Dendritic cell treated with granulocyte-macrophage colony-stimulating factor and Interleukin-4, amounts not matched to agents 40 ng/mL and 50 ng/mL, for 4 days (primary cell): ENCODE results near the gene ASAP2.

Source experiments
- H3K27ac Mint-ChIP-seq: one replicate; pipeline ENCODE4 v1.8.0; 2022; ENCODE audit warnings: mild to moderate bottlenecking, mixed read lengths
- H3K27me3 Mint-ChIP-seq: one replicate; pipeline ENCODE4 v1.8.0; 2022; ENCODE audit warnings: mild to moderate bottlenecking, mixed read lengths
- H3K36me3 Mint-ChIP-seq: one replicate; pipeline ENCODE4 v1.8.0; 2022; ENCODE audit warnings: low read depth, mixed read lengths
- H3K4me1 Mint-ChIP-seq: one replicate; pipeline ENCODE4 v1.8.0; 2022; ENCODE audit warnings: low read depth, mixed read lengths
- H3K4me3 Mint-ChIP-seq: one replicate; pipeline ENCODE4 v1.8.0; 2022; ENCODE audit warnings: mild to moderate bottlenecking, moderate library complexity, mixed read lengths
- H3K9me3 Mint-ChIP-seq: one replicate; pipeline ENCODE4 v1.8.0; 2022; ENCODE audit warnings: mixed read lengths
- intact Hi-C: fragments of 100-400 bp; cut with micrococcal nuclease; formaldehyde crosslinking; loops from one replicate; pipeline ENCODE4 v1.15.0; 2022

Gene ASAP2

GRCh38 chr2:9226458-9227380 lies 20.1 kb downstream of the ASAP2 start:
- no peak overlapping the region for H3K27ac Mint-ChIP-seq
- H3K27me3 Mint-ChIP-seq = peaks cover 72% of the 10 kb centered on the region
- intact Hi-C loops = no loop called here
- no peak overlapping the region for H3K4me3 Mint-ChIP-seq
- peaks cover 49% of the 10 kb centered on the region for H3K4me1 Mint-ChIP-seq
- no peaks in the 10 kb centered on the region for H3K9me3 Mint-ChIP-seq
- no peaks in the 10 kb centered on the region for H3K36me3 Mint-ChIP-seq

DNA sequence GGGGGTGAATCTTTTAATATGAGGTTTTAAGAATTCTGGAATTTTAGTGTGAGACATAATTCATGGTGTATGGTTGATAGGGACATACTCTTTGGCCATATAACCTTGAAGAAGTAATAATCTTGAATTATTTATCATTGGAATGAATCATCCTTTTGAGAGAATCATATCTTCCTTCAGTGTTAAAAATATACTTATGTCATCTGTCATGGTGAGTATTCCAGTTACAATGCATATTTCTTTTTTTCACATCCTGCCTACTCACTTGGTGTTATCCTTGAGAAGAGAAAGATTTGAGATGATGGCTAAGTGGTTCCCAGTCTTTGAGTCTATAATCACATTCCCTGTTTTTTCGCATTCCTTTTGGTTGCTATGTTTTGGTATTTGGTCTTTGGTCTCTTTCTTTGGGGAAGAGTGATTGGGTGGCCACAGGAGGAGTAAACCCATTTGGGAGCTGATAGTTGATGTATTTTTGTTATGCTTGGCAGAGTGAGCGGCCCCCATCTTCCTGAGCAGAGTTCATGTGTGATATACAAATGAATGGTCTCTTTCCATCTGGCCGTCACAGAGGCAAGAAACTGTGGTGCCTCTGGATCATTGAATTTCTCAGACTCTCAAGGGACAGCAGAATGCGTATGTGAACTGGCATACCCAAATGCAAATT lies 21.6 kb downstream of the ASAP2 start:
- no peaks in the 10 kb centered on the region for H3K36me3 Mint-ChIP-seq
- intact Hi-C loops = no loop called here
- H3K4me3 Mint-ChIP-seq = no peak overlapping the region
- H3K27me3 Mint-ChIP-seq = peaks cover 81% of the 10 kb centered on the region
- H3K4me1 Mint-ChIP-seq = peaks cover 62% of the 10 kb centered on the region
- H3K27ac Mint-ChIP-seq = no peak overlapping the region
- H3K9me3 Mint-ChIP-seq = no peaks in the 10 kb centered on the region

DNA sequence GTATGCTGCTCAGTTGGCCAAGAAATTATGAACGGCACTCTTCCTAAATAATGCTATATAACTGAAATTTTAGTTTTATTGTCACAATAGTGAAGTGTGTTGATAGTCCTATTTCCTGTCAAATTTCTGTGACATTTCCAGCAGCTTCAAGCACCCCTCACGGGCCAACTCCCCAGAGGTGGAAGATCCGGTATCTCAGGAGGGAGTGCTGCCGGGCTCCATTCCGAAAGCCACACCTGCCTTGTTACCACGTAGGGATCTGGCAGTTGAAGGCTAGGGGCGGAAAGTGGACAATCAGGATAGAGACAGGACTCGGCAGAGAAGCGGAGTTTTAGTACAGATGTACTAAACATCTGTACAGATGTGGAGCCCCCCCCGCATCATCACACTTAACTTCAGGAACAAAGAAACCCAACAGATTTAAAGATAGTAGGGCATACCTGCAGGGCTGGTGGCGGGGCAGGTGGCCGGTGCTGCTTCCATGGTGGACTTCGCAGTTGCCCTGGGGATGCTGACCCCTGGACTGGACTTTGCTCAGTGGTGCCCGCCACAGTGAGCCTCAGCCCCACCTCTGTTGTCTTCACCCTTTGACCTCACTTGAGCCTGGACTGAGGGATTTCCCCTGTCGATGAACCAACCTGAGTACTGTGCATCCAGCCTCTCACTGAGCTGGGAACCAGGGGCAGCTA lies 22.3 kb downstream of the ASAP2 start:
- peaks cover 82% of the 10 kb centered on the region for H3K27me3 Mint-ChIP-seq
- peaks cover 66% of the 10 kb centered on the region for H3K4me1 Mint-ChIP-seq

GRCh38 chr2:9229470-9229820 lies 22.8 kb downstream of the ASAP2 start:
- peaks cover 72% of the 10 kb centered on the region for H3K4me1 Mint-ChIP-seq
- peaks cover 82% of the 10 kb centered on the region for H3K27me3 Mint-ChIP-seq
- H3K36me3 Mint-ChIP-seq = no peaks in the 10 kb centered on the region
- H3K9me3 Mint-ChIP-seq = no peaks in the 10 kb centered on the region
- intact Hi-C loops = no loop called here
- no peak overlapping the region for H3K27ac Mint-ChIP-seq
- H3K4me3 Mint-ChIP-seq = no peak overlapping the region

More for the DNA sequence above, 22.3 kb downstream of the ASAP2 start:
- H3K9me3 Mint-ChIP-seq = no peaks in the 10 kb centered on the region
- intact Hi-C loops = no loop called here
- H3K4me3 Mint-ChIP-seq = no peak overlapping the region
- H3K36me3 Mint-ChIP-seq = no peaks in the 10 kb centered on the region
- no peak overlapping the region for H3K27ac Mint-ChIP-seq

- H3K4me1 Mint-ChIP-seq = peaks cover 79% of the 10 kb centered on the region
- no peak overlapping the region for H3K4me3 Mint-ChIP-seq
Observed at GRCh38 chr2:9230051-9230802, 23.6 kb downstream of the ASAP2 start.

GRCh38 chr2:9230881-9231280 lies 24.3 kb downstream of the ASAP2 start:
- peaks cover 80% of the 10 kb centered on the region for H3K4me1 Mint-ChIP-seq
- H3K36me3 Mint-ChIP-seq = no peaks in the 10 kb centered on the region
- H3K4me3 Mint-ChIP-seq = no peak overlapping the region
- peak overlapping the region; percentile 64 for H3K27ac Mint-ChIP-seq
- no peaks in the 10 kb centered on the region for H3K9me3 Mint-ChIP-seq
- intact Hi-C loops = no loop called here
- H3K27me3 Mint-ChIP-seq = peaks cover 80% of the 10 kb centered on the region

More at GRCh38 chr2:9230051-9230802, 23.6 kb downstream of the ASAP2 start:
- no peaks in the 10 kb centered on the region for H3K36me3 Mint-ChIP-seq
- H3K9me3 Mint-ChIP-seq = no peaks in the 10 kb centered on the region
- no peak overlapping the region for H3K27ac Mint-ChIP-seq
- H3K27me3 Mint-ChIP-seq = peaks cover 80% of the 10 kb centered on the region
- intact Hi-C loops = no loop called here

DNA sequence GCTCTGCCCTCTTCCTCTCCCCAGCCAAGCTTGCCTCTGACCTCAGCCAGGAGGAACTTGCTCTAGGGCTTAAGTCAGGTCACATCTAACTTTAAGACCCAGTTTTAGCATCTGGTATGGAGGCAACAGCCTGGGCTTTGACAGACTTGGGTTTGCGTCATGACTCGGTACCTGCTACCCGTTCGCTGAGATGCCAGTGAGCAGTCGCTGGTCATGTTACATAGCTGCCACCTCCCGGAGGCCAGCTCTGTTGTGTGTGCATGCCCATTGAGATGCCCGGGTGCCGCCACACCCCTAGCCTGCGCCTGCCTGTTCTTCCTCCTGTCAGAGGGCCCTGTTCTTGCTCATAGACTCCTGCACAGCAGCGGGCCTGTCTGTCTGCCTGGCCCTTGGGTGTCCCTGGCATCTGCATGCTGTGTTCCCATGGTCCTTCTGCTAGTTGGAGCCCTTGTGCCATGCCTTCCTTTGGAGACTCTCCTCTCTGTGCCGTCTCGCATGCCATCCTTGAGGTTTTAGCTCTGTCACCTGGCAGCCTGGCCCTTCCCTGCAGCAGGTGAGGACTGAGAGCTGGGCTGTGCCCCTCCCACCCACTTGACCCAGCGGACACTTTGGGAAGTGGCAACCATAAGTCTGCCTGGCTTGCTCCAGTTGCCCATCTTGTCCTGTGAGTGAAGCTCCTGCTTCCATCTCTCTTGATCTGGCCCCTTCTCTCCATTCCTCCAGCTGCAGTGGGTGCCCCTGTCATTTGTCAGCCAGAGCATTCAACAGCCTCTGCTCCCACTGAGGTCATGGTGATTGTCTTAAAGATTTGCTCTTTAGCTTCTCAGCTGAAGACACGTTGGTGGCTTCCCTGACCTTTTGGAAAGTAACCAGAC lies 24.9 kb downstream of the ASAP2 start:
- Mint-ChIP-seq H3K4me3 (peak overlapping the region; percentile 28), H3K4me1 (peaks cover 76% of the 10 kb centered on the region)

GRCh38 chr2:9232166-9232479 lies 25.5 kb downstream of the ASAP2 start:
- peak overlapping the region; percentile 47 for H3K4me3 Mint-ChIP-seq
- peaks cover 75% of the 10 kb centered on the region for H3K27me3 Mint-ChIP-seq
- no peaks in the 10 kb centered on the region for H3K36me3 Mint-ChIP-seq
- H3K27ac Mint-ChIP-seq = peak overlapping the region; percentile 64
- H3K4me1 Mint-ChIP-seq = peaks cover 70% of the 10 kb centered on the region
- intact Hi-C loops = no loop called here
- no peaks in the 10 kb centered on the region for H3K9me3 Mint-ChIP-seq

More for the DNA sequence above, 24.9 kb downstream of the ASAP2 start:
- intact Hi-C loops = no loop called here
- H3K9me3 Mint-ChIP-seq = no peaks in the 10 kb centered on the region
- no peaks in the 10 kb centered on the region for H3K36me3 Mint-ChIP-seq
- H3K27me3 Mint-ChIP-seq = peaks cover 77% of the 10 kb centered on the region
- peak overlapping the region; percentile 64 for H3K27ac Mint-ChIP-seq

GRCh38 chr2:9232886-9233285 lies 26.3 kb downstream of the ASAP2 start:
- H3K36me3 Mint-ChIP-seq = no peaks in the 10 kb centered on the region
- no peak overlapping the region for H3K27ac Mint-ChIP-seq
- H3K4me1 Mint-ChIP-seq = peaks cover 71% of the 10 kb centered on the region
- H3K27me3 Mint-ChIP-seq = peaks cover 72% of the 10 kb centered on the region
- intact Hi-C loops = no loop called here
- H3K9me3 Mint-ChIP-seq = no peaks in the 10 kb centered on the region
- no peak overlapping the region for H3K4me3 Mint-ChIP-seq

DNA sequence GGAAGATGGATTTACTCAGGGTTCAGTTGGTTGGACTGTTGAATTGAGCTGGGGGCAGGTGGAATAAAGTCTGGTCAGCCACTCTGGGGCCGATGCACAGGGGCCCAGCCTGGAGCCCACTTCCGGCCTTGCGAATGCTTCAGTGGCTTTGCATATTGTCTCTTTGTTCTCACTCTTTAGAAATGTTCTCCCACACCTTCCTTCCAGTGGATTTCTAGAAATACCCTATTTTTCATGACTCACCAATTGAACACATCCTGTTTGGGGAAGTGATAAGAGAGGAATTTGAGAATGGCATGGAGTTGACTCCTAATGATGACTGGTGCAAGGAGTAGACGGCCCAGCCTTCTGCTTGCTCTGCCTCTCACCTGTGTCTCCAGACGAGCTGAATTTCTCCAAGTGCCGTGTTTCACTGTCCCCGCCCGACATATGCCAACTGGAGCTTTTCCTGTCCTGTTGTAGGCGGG lies 28.1 kb downstream of the ASAP2 start:
- Mint-ChIP-seq H3K36me3 (no peaks in the 10 kb centered on the region), H3K27me3 (peaks cover 66% of the 10 kb centered on the region), H3K4me1 (peaks cover 70% of the 10 kb centered on the region), H3K9me3 (no peaks in the 10 kb centered on the region), H3K27ac (peak overlapping the region; percentile 49), H3K4me3 (no peak overlapping the region)
- intact Hi-C loops = no loop called here

GRCh38 chr2:9235147-9236044 lies 28.8 kb downstream of the ASAP2 start:
- Mint-ChIP-seq H3K36me3 (no peaks in the 10 kb centered on the region), H3K9me3 (no peaks in the 10 kb centered on the region), H3K27me3 (peaks cover 59% of the 10 kb centered on the region), H3K27ac (peak overlapping the region; percentile 49), H3K4me3 (no peak overlapping the region), H3K4me1 (peaks cover 64% of the 10 kb centered on the region)
- intact Hi-C loops = no loop called here

GRCh38 chr2:9236045-9236344 lies 29.4 kb downstream of the ASAP2 start:
- intact Hi-C loops = no loop called here
- peaks cover 63% of the 10 kb centered on the region for H3K4me1 Mint-ChIP-seq
- no peaks in the 10 kb centered on the region for H3K9me3 Mint-ChIP-seq
- H3K4me3 Mint-ChIP-seq = no peak overlapping the region
- no peak overlapping the region for H3K27ac Mint-ChIP-seq
- H3K36me3 Mint-ChIP-seq = no peaks in the 10 kb centered on the region
- peaks cover 61% of the 10 kb centered on the region for H3K27me3 Mint-ChIP-seq
